K562 (cell line): ENCODE measurements around the gene TTC38. TPM values are rescaled to one million over a fixed set of nuclear protein-coding genes. Genes with fewer than 3 reads are reported as not detected.

Experiments used
- ATAC-seq: fragments of 200-7000 bp; cut with Tn5 transposase; 3 replicates; pipeline ENCODE4 v1.9.1; 2020; ENCODE audit warnings: moderate library complexity
- BruUV-seq: library from RNA; stranded (reverse); fragments of 400-500 nt; replicated peaks from 2 replicates; lab custom pipeline; 2021; lab: Mats Ljungman, UMichigan
- CTCF ChIA-PET: fragments of 300-600 bp; formaldehyde crosslinking; extraction: SDS; loops from one replicate; lab custom pipeline; 2021; ENCODE audit warnings: low intra/inter-chr PET ratio; lab: Yijun Ruan, JAX
- POLR2A ChIA-PET: fragments of 300-600, 350-650 bp; sonication (Branson Sonifier 250); formaldehyde crosslinking; extraction: SDS; loops from one replicate; lab custom pipeline; 2021; ENCODE audit warnings: antibody characterized with exemption, inconsistent platforms; lab: Yijun Ruan, JAX
- DNase-seq, 4 experiments: peaks; one replicate each; pipeline versions ENCODE4 v3.0.0 to v3.0.0-alpha.2; 2011 to 2018; ENCODE audit warnings: low spot score in 3 of 4, mixed read lengths in 3 of 4; ENCODE audit errors: extremely low read depth in 1 of 4
- FAIRE-seq: peaks from 2 replicates; lab custom pipeline; 2011; peaks lifted over from hg19 to GRCh38; lab: Jason Lieb, UNC
- H2AFZ ChIP-seq: 2 replicates; pipeline ENCODE4 v1.6.0; 2011; ENCODE audit warnings: low read depth, low read length, control low read depth, inconsistent platforms
- H3K27ac ChIP-seq: fragments of 200-600 bp; 3 replicates; pipeline ENCODE4 v1.8.0; 2011; ENCODE audit warnings: low read depth, mild to moderate bottlenecking, control low read depth, inconsistent platforms, low read length, moderate library complexity, mixed read lengths; ENCODE audit errors: extremely low read depth
- H3K27me3 ChIP-seq, 2 experiments: fragments of 300-600 bp in 1 of 2; 2 replicates in 1 of 2; 3 replicates in 1 of 2; pipeline versions ENCODE4 v1.6.0 to v1.8.0; 2011; ENCODE audit warnings: inconsistent platforms in 2 of 2, low read length in 2 of 2, mild to moderate bottlenecking in 1 of 2, mixed read lengths in 1 of 2, moderate library complexity in 1 of 2; ENCODE audit not compliant: control insufficient read depth in 2 of 2, insufficient read depth in 2 of 2
- H3K36me3 ChIP-seq: fragments of 300-600 bp; 3 replicates; pipeline ENCODE4 v1.8.0; 2011; ENCODE audit warnings: mild to moderate bottlenecking, low read length, inconsistent platforms; ENCODE audit not compliant: control insufficient read depth, insufficient read depth
- H3K4me1 ChIP-seq, 2 experiments: fragments of 200-600 bp in 1 of 2; replicated peaks in 1 of 2; 2 replicates in 1 of 2; 3 replicates in 1 of 2; pipeline versions ENCODE4 v1.5.1 to v1.8.0; 2011; ENCODE audit warnings: inconsistent platforms in 2 of 2, low read length in 2 of 2, mild to moderate bottlenecking in 1 of 2, mixed read lengths in 1 of 2, moderate library complexity in 1 of 2; ENCODE audit not compliant: control insufficient read depth in 2 of 2, insufficient read depth in 2 of 2
- H3K4me2 ChIP-seq: 2 replicates; pipeline ENCODE4 v1.6.1; 2011; ENCODE audit warnings: low read length, control low read depth, inconsistent platforms, mixed read lengths; ENCODE audit not compliant: insufficient read depth
- H3K4me3 ChIP-seq: fragments of 200-600 bp; sonication (generic), shearing (Covaris generic); 2 replicates; pipeline ENCODE4 v1.5.1; 2016; ENCODE audit warnings: control low read depth, inconsistent platforms
- H3K79me2 ChIP-seq: fragments of 200-600 bp; 3 replicates; pipeline ENCODE4 v1.8.0; 2011; ENCODE audit warnings: low read length, inconsistent platforms; ENCODE audit not compliant: control insufficient read depth, insufficient read depth
- H3K9ac ChIP-seq, 2 experiments: 2 replicates each; pipeline versions ENCODE4 v1.6.0 to v1.6.1; 2011; ENCODE audit warnings: low read depth in 2 of 2, low read length in 2 of 2, control low read depth in 1 of 2, inconsistent platforms in 1 of 2, mild to moderate bottlenecking in 1 of 2, mixed read lengths in 1 of 2; ENCODE audit not compliant: insufficient read depth in 1 of 2
- H3K9me1 ChIP-seq: one replicate; pipeline ENCODE4 v1.6.0; 2011; ENCODE audit warnings: inconsistent platforms, mild to moderate bottlenecking, low read length, moderate library complexity; ENCODE audit not compliant: control insufficient read depth, insufficient read depth
- H3K9me3 ChIP-seq: replicated peaks from 2 replicates; pipeline ENCODE4 v1.5.1; 2011; ENCODE audit warnings: low read depth, low read length, inconsistent platforms; ENCODE audit not compliant: control insufficient read depth, insufficient read depth
- H4K20me1 ChIP-seq: replicated peaks from 2 replicates; pipeline ENCODE4 v1.6.1; 2011; ENCODE audit warnings: low read length, inconsistent platforms, mixed read lengths; ENCODE audit not compliant: control insufficient read depth, insufficient read depth
- HDGF ChIP-seq: fragments of 450-650 bp; IDR thresholded peaks from 2 replicates; pipeline ENCODE4 v1.6.1; 2016
- PHTF2 ChIP-seq: fragments of 250-450 bp; sonication (Bioruptor Pico); IDR thresholded peaks from 2 replicates; pipeline ENCODE4 v1.5.0; 2021; ENCODE audit warnings: mild to moderate bottlenecking
- PTBP1 ChIP-seq: fragments of 200-400 bp; formaldehyde crosslinking; IDR thresholded peaks from 2 replicates; pipeline ENCODE4 v1.6.1; 2017; ENCODE audit warnings: low read depth, low read length
- SPI1 ChIP-seq: IDR thresholded peaks from 2 replicates; pipeline ENCODE4 v1.6.1; 2011; ENCODE audit warnings: low read depth, low read length, control low read depth, borderline replicate concordance
- ZNF354B ChIP-seq: fragments of 250-450 bp; sonication (Bioruptor Pico); IDR thresholded peaks from 2 replicates; pipeline ENCODE4 v1.4.0; 2020
- ZNF830 ChIP-seq: fragments of 250-450 bp; sonication (Bioruptor Pico); IDR thresholded peaks from 2 replicates; pipeline ENCODE4 v1.5.0; 2021; ENCODE audit warnings: mild to moderate bottlenecking
- WGBS: fragments of 100-300 bp; shearing (Covaris generic); methylation state at CpG from one replicate; pipeline ENCODE4 v1.1.6; 2016; ENCODE audit warnings: low coverage, mixed read lengths; ENCODE audit not compliant: insufficient coverage; ENCODE audit errors: missing lambda C conversion rate; 5-methylcytosine and 5-hydroxymethylcytosine counted together
- in situ Hi-C: fragments of 300-500 bp; cut with MboI; formaldehyde crosslinking; loops from 4 replicates; pipeline ENCODE4 v1.15.0; 2018; ENCODE audit warnings: inconsistent platforms, mixed read lengths
- intact Hi-C: fragments of 100-400 bp; cut with micrococcal nuclease; formaldehyde crosslinking; loops from 2 replicates; pipeline ENCODE4 v1.14.2; 2022
- polyA plus RNA-seq, 8 experiments: library from polyadenylated mRNA; depleted of rRNA in 4 of 8; stranded (reverse) in 5 of 8; unstranded in 3 of 8; fragments of >200 nt; fragmentation: Nextera tagmentation in 2 of 8; fragmentation: Illumina TruSeq in 1 of 8; extraction: Ambion mirVana in 2 of 8; extraction: Trizol in 1 of 8; gene quantifications; 2 replicates each; pipeline versions ENCODE4 v1.2.1 to v1.2.3, GENCODE V29; 2011 to 2014; ENCODE audit warnings: inconsistent platforms in 1 of 8, missing spikeins in 1 of 8
- total RNA-seq, 7 experiments: library from RNA; depleted of rRNA in 6 of 7; stranded (reverse); fragments of >200 nt in 6 of 7; fragmentation: Illumina TruSeq in 2 of 7; extraction: Trizol in 2 of 7; gene quantifications; 2 replicates each; pipeline versions ENCODE4 v1.2.1 to v1.2.3, GENCODE V29; 2011 to 2021; ENCODE audit warnings: low replicate concordance in 1 of 7
- TF ChIP-seq, protein P1 (sequence below): fragments of 450-650 bp; IDR thresholded peaks from 2 replicates; pipeline ENCODE4 v1.6.1; 2016

Gene TTC38
- total and polyA plus RNA-seq, 9 of the 15 experiments (the other 6 are each of a cell fraction or from before 2014, with no cell fraction given), result 0.84 to 28.4 (median 18.1) TPM

GRCh38 chr22:46327691-46328465 is 60.1 kb downstream of the TTC38 start:
- H3K4me3 ChIP-seq, result no peak overlapping the region
- no peaks in the 10 kb centered on the region for H3K4me1 ChIP-seq
- intact Hi-C loops (no loop called here), in situ Hi-C loops (no loop called here)
- H3K27ac ChIP-seq, result no peak overlapping the region
- no TSS peak for BruUV-seq
- H2AFZ ChIP-seq, result no peak overlapping the region
- 84% methylated on average over 11 of the region's 13 CpGs for WGBS
- ATAC-seq (no peak), FAIRE-seq (no peak), DNase-seq (no peak)
- H3K79me2 ChIP-seq, result no peaks in the 10 kb centered on the region
- H3K36me3 ChIP-seq, result peaks cover 68% of the 10 kb centered on the region; the same call in 2 of the 3 replicates
- no peak overlapping the region for H3K4me2 ChIP-seq
- no peaks in the 10 kb centered on the region for H3K27me3 ChIP-seq
- no peaks in the 10 kb centered on the region for H3K9me1 ChIP-seq
- ChIA-PET CTCF (no interaction called here), POLR2A (no interaction called here)
- no peak for TF ChIP-seq SPI1
- TF ChIP-seq, protein P1, sequence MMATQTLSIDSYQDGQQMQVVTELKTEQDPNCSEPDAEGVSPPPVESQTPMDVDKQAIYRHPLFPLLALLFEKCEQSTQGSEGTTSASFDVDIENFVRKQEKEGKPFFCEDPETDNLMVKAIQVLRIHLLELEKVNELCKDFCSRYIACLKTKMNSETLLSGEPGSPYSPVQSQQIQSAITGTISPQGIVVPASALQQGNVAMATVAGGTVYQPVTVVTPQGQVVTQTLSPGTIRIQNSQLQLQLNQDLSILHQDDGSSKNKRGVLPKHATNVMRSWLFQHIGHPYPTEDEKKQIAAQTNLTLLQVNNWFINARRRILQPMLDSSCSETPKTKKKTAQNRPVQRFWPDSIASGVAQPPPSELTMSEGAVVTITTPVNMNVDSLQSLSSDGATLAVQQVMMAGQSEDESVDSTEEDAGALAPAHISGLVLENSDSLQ, result no peak
- no peak for TF ChIP-seq PHTF2
- TF ChIP-seq PTBP1, result no peak
- TF ChIP-seq ZNF354B (CRISPR knock-in tag), result no peak
- no peak for TF ChIP-seq ZNF830 (CRISPR knock-in tag)
- no peak for TF ChIP-seq HDGF
- TF ChIP-seq, all 486 proteins: peak for 0
- H3K9ac ChIP-seq, result no peak overlapping the region
- no peaks in the 10 kb centered on the region for H3K9me3 ChIP-seq
- no peaks in the 10 kb centered on the region for H4K20me1 ChIP-seq
